HG03457 (cell line): Measurements from ENCODE around the gene TMEM187.

ENCODE experiments used
- ATAC-seq: cut with Tn5 transposase; IDR thresholded peaks from one replicate; pipeline ENCODE4 v1.9.1; 2021; ENCODE audit warnings: moderate number of reproducible peaks; ENCODE audit not compliant: unreplicated experiment

The TMEM187 gene

GRCh38 chrX:153953892-153954557 is 18.5 kb upstream of the TMEM187 start:
- ATAC-seq, result no peak

- no peak for ATAC-seq
Observed at GRCh38 chrX:153954558-153955227, 17.9 kb upstream of the TMEM187 start.

GRCh38 chrX:153955228-153955732 is 17.3 kb upstream of the TMEM187 start:
- no peak for ATAC-seq

GRCh38 chrX:153956044-153956907 is 16.3 kb upstream of the TMEM187 start:
- ATAC-seq, result no peak

- no peak for ATAC-seq
Observed at GRCh38 chrX:153957224-153957623, 15.3 kb upstream of the TMEM187 start.

- ATAC-seq, result no peak
Observed at GRCh38 chrX:153958605-153959004, 13.9 kb upstream of the TMEM187 start.

GRCh38 chrX:153959649-153960048 is 12.9 kb upstream of the TMEM187 start:
- no peak for ATAC-seq

GRCh38 chrX:153960077-153960476 is 12.5 kb upstream of the TMEM187 start:
- ATAC-seq, result no peak

GRCh38 chrX:153960786-153961185 is 11.8 kb upstream of the TMEM187 start:
- no peak for ATAC-seq

- no peak for ATAC-seq
Observed at GRCh38 chrX:153961292-153961691, 11.3 kb upstream of the TMEM187 start.

- no peak for ATAC-seq
Observed at GRCh38 chrX:153963546-153963945, 9.0 kb upstream of the TMEM187 start.

GRCh38 chrX:153964105-153964504 is 8.4 kb upstream of the TMEM187 start:
- ATAC-seq, result no peak

GRCh38 chrX:153965406-153965805 is 7.1 kb upstream of the TMEM187 start:
- ATAC-seq, result no peak

GRCh38 chrX:153966283-153966688 is 6.3 kb upstream of the TMEM187 start:
- no peak for ATAC-seq

GRCh38 chrX:153966841-153967535 is 5.6 kb upstream of the TMEM187 start:
- ATAC-seq, result no peak

GRCh38 chrX:153967536-153968224 is 4.9 kb upstream of the TMEM187 start:
- no peak for ATAC-seq

GRCh38 chrX:153968255-153968654 is 4.3 kb upstream of the TMEM187 start:
- no peak for ATAC-seq

- no peak for ATAC-seq
Observed at GRCh38 chrX:153968754-153969124, 3.8 kb upstream of the TMEM187 start.

- no peak for ATAC-seq
Observed at GRCh38 chrX:153969125-153969903, 3.2 kb upstream of the TMEM187 start.

GRCh38 chrX:153969904-153970356 is 2.6 kb upstream of the TMEM187 start:
- ATAC-seq, result no peak
